Esophagus squamous epithelium (tissue), 4 donors: ENCODE data around the gene ORC4.

Source experiments
- CTCF ChIP-seq, 6 experiments: fragments of 450-650 bp in 4 of 6; fragments of 200-600 bp in 2 of 6; sonication (generic) in 2 of 6; IDR thresholded peaks; one replicate each; pipeline ENCODE4 v1.5.1; 2016 to 2019; ENCODE audit warnings: antibody characterized with exemption in 6 of 6, mild to moderate bottlenecking in 4 of 6, moderate library complexity in 4 of 6
- POLR2A ChIP-seq, 4 donors: fragments of 450-650 bp; IDR thresholded peaks; one replicate each; pipeline ENCODE4 v1.6.1; 2017; ENCODE audit warnings: antibody characterized with exemption in 4 of 4, mild to moderate bottlenecking in 4 of 4, moderate library complexity in 3 of 4

GRCh38 chr2:147882631-147883030 lies 137.9 kb downstream of the ORC4 start:
- TF ChIP-seq CTCF (IDR thresholded peaks at IDR 0.05) (no peak), POLR2A (IDR thresholded peaks at IDR 0.05) (no peak)
